GM19324 (cell line): ENCODE results near the gene UBA1.
A peak's percentile ranks its signal among the peaks of the same experiment; 100 is the strongest.

Experiments used
- ATAC-seq: cut with Tn5 transposase; IDR thresholded peaks from one replicate; pipeline ENCODE4 v1.9.1; 2021; ENCODE audit warnings: mild to moderate bottlenecking, moderate library complexity; ENCODE audit not compliant: unreplicated experiment, low FRiP score

The UBA1 gene

DNA sequence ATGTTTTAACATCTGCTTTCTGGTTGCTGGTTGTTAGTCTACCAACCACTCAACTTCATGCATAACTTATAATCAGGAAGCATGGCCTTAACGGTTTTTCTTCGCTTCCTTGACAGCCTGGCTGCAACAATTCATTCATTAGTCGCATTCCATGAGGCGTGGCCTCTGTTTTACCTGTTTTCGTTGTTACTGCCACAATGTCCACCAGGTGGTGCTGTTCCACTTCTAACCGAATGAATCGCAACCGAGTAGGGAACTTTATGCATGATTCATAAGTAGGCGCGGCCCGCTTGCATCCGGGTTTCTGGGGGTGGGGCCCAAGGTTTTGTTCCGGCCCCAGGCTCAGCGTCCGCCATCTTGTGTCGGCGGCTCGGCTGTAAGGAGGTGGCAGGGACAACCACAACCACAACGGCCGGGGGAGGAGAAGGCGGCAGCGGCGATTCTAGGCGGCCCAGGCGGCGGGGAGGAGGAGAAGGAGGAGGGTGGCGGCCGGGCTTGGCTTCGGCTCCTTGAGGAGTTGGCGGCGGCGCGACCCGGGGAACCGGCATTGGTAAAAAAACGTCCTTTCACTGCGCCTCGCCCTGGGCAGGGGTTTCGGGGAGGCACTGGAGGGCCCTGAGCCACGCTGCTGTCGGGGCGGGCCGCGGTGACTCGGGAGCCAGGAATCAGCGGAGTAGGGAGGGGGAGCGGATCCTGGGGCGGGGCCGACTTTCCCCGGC, at the start of gene UBA1:
UBA1 (plus strand) TSS at position 355 of the 719 bp plus-strand sequence. CDS start 4,974 bp downstream, outside the sequence.
- ATAC-seq = peak; percentile 81

DNA sequence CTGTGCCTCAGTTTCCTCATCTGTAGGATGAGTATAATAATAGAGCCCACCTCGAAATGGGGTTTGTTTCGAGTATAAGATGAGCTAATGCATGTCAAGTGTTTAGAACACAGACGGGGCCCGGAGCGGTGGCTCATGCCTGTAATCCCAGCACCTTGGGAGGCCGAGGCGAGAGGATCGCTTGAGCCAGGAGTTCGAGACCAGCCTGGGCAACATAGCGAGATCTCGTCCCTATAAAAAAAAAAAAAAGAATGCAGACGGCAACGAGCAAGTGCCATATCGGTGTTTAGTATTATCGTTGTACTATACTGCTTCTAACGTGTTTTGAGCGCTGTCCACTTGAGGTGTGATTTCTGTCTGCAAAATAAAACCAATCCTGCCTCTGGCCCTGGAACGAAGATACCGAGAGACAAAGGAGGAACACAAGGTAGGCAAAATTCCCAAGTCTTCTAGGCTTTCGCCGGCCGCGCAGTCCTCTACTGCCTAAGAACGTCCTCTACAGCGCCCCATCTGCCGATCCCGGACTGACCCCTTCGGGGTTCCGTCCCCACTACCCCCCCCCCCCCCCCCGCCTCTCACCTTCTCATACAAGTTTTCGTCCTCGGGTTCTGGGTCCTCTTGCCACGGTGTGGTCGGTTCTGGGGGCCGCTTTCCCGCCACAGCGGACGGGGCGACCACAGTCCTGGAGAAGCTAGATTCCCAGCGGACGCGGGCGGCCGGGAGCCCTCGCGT, 49.6 kb upstream of the UBA1 start:
- no peak for ATAC-seq

DNA sequence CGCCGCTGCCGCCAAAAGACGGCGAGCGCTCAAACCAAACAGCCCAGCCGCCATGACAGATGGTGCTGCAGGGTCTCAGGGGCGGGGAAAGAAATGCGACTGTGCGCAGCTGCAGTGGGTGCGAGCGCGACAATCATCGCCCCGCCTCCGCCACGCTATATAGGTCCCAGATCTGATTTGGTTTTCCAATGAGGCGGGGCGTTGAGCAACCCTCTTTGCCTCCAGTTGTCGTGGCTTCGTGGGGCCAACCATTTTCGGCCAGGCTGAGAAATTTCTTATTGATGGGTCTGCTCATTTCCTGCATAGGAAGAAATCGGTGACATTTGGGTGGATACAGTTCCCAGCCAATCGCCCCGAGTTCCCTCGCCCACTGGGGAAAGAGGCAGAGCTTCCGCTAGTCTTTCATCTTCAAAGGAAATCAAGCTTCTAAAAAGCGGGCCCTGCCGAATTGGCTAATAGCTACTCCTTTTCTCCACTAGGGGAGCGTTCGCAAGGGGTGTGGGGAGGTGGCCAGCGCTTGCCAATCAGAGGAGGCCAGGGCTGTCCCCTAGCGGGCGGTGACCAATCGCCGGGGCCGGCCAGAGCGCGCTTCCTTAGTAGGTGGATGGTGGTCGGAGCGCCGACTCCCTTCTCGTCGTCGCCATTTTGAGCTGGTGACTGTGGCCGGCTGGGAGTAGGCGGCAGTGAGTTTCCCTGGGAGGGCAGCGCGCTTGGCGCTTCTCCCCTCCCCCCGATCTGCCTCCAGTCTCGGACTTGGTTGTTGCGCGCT, 48.8 kb upstream of the UBA1 start, which contains the start of the genes NDUFB11 and RBM10:
NDUFB11 (minus strand) TSS at position 77 of the 769 bp plus-strand sequence; CDS start at position 54, 23 bp downstream.
RBM10 (plus strand) TSS at position 596 of the 769 bp plus-strand sequence. CDS start 2,261 bp downstream, outside the sequence.
- peak; percentile 86 for ATAC-seq

DNA sequence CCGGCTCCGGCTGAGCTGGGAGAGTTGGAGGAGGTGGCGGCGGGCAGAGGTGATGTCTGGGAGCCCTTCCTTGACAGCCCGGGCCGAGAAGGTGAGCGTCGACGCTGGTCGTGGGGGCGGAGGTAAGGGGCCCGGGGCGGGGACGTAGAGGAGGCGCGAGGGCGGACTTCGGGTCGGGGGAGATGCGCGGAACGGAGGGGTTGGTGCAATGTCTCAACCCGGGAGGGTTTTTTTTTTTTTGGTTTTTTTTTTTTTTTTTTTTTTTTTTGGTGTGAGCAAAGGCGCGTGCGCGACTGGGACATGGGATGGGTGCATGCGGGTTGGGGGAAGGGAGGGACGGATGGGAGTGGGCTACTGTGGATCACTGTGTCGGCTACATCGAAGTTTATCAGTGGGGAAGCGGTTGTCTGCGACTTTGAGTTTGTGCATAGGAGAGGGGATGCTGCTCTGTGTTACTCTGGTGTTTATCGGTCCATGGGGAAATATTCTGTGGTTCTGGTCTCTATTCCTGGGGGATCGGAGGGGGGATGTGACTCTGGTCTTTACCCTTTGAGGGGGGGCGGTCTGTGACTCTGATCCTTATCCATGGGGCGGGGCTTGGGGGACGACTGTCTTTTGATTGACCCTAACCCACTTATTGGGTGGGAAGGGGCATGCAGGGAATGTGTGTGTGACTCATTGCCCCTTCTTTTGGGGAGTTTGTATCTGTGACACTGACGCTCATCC, 48.1 kb upstream of the UBA1 start:
- peak; percentile 27 for ATAC-seq

DNA sequence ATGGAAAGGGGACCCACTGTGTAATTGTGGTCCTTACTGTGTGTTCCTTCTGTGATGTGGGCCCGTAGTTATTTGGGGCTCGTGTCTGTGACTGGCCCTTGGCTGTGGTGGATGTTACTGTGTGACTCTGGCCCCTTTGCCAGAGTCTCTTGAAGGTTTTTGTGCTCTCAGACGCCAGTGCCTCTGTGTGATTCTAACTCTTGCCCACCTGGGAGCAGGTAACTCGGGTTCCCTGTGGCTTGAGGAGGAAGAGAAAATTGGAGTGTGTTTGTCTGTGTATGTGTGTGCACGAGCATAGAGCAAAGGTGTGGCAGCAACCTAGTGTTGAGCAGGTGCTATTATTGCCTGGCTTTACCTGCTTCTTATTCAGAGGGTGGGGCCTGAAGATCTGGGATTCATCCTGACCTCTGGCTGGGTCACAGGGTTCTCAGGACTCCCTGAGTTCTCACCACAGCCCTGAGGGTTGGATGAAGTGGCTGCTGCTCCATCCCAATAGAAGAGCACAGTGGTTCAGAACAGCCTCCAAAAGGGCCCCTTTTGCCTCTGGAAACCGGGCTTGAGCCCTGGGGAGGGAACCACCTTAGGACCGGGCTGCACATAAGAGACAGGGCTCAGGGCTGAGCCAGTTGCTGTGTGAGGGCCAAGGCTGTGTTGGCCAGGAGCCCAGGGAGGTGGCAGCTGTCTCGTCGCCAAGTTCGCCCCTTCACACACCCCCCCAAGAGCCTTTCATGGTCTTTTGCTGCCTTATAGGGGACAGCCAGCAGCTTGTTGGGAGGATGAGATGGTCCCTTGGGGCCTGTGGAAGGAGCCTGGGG, 47.3 kb upstream of the UBA1 start:
- ATAC-seq = no peak

DNA sequence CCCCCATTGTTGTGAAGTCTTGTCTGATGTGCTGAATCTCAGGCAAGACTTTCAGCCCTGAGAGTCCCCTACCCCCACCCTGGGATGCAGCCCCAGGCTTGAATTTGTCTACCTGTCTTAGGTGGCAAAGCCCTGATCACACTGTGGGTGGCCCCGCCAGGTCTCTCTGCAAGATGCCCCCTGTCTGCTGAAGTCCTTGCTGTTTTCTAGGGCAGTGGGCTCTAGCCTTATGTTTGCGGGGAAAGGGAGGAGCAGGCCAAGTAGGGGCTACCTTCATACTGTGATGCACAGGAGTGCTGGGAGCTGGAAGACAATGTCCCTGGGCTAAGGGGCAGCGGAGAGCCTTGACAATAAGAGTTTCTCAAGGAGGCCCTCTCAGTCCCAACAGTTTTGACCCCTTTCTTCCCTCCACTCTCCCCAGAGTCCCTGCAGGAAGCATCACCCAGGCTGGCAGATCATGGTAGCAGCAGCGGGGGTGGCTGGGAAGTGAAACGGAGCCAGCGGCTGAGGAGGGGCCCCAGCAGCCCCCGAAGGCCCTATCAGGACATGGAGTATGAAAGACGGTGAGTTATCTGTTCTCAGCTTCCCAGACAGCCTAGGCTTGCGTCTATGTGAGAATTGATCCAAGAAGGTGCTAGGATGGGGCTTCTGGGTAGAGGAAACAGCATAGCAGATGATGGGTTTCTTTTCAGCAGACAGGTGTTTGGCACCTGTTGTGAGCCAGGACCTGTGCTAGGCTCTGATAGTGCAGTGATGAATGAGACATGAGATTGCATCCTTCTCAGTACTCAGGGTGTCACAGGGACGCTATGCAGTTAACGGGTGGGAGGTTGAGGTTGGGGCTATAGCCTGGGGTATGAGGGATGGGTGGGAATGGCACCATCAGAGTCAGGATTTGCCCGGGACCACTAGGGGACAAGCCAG, 46.4 kb upstream of the UBA1 start:
- no peak for ATAC-seq

DNA sequence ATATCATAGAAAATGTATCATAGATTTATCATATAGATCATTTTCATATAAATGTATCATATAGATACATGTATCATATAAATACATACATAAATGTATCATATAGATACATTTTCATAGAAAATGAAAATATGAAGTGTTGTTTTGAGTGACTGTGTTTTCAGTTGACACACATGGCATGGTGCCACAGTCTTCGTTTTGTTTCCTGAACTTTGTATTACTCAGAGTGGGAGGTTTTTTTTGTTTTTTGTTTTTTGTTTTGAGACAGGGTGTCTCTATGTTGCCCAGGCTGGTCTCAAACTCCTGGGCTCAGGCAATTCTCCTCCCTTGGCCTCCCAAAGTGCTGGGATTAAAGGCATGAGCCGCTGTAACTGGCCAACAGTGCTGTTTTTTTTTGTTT, 44.7 kb upstream of the UBA1 start:
- no peak for ATAC-seq

DNA sequence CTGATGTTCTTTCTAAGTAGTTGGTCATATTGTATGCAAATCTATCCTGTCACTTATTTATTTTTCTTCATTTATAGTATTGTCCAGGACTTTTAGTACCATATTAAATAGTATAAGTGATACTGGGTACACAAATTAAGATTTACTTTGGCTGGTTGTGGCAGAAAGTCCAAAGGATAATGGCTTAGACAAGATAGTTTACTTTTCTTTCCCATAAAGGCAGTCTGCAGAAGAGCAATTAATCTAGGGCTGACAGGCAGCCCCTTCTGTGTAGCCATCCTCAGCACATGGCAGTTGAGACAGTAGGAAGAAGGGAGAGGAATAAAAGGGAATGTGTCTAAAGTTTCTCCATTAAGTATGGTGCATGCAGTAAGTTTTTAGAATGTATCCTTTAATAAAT, 42.2 kb upstream of the UBA1 start:
- no peak for ATAC-seq

DNA sequence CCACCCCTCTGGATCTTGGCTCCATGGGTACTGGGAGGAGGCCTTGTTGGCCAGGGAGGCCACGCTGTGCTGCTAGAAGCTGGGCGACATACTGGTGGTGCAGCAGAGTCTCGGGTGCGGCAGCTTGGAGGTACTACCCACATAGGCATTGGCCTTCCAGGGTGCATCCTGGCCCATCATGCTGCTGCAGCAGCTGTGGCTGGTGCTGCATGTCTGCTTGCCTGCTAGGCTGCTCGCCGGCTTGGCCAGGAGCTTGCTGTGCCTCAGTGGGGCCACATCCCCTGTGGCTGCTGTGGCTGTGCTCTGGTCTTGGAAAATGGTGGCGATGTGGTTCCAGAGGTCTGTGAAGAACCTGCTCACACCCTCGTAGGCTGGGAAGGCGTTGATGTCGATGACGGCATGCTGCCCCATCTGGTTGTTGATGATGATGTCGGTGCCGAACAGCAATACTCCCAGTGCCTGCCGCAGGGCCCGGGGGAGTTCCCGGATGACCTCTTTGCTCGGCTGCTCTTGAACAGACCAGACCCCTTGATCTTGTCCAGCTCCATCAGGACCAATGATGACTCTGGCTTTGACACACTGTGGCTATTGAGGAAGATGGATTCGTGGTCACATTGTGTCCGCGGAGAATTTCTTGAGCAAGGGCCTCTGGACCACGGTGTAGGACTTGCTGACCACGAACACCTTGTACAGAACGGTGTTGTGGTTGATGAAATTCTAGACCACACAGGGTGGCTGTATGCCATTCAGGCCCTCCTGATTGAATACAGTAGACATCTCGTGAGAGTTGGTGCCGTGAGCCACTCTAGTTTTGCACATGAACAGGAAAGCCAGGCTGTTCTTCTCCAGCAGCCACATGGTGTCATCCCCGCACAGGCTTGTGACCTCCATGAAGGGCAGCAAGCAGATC, 36.8 kb upstream of the UBA1 start:
- no peak for ATAC-seq

DNA sequence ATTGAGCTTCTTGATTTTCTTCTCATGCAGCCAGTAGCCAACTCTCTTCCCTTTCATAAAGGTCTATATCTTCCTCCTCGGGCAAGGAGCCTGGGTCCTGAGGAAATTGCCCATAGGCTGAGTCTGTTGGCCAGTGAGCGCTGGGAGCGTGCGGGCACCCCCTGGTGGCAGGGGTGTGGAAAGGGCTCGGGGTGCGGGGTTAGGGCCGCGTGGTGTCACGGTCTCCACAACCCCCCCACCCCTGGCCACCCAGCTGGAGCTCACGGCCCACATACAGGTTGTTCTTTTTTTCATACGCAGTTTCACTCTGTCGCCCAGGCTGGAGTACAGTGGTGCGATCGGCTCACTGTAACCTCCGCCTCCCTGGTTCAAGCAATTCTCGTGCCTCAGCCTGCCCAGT, 35.5 kb upstream of the UBA1 start:
- ATAC-seq = no peak

DNA sequence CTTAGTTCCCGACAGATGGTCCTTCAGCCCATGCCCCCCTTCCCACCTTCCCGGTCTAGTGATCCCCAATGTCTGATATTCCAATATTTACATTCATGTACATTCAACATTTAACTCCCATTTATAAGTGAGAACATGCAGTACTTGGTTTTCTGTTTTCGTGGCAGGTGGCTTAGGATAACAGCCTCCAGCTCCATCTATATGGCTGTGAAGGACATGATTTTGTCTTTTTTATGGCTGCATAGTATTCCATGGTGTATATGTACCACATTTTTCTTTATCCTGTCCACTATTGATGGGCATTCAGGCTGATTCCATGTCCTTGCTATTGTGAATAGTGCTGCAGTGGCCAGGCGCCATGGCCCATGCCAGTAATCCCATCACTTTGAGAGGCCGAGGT, 34.8 kb upstream of the UBA1 start:
- ATAC-seq = no peak

DNA sequence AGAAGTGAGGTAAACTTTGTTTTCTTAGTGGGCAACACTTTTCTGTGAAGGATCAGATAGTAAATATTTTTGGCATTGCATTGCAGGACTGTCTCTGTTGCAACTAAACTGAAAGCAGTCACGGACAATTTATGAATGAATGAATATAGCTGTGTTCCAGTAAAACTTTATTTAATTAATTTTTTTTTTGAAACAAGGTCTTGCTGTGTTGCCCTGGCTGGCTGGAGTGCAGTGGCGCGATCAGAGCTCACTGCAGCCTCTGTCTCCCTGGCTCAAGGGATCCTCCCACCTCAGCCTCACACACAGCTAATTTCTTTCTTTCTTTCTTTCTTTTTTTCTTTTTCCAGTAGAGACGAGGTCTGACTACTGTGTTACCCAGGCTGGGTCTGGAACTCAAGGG, 32.8 kb upstream of the UBA1 start:
- no peak for ATAC-seq

DNA sequence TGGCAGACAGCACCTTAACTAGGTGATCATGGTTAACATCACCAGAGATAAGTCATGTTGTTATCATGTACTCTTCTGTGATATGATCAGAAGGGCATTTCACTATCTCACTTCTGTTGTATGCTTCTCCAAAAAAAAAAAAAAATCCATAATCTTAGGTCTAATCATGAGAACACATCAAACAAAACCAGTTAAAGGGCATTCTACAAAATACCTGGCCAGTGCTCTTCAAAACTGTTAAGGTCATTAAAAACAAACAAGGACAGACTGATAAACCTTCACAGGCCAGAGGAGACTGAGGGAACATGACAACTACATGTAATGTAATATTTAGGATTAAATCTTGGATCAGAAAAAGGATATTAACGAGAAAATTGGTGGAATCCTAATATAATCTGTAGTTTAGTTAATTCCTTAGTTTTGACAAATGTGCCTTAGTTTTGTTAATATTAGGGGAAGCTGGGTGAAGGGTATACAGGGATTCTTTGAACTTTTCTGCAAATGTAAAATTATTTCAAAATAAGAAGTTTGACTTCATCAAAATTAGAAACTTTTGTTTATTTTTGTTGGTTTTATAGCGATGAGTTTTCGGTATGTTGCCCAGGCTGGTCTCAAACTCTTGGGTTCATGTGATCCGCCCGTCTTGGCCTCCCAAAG, 30.6 kb upstream of the UBA1 start:
- no peak for ATAC-seq

DNA sequence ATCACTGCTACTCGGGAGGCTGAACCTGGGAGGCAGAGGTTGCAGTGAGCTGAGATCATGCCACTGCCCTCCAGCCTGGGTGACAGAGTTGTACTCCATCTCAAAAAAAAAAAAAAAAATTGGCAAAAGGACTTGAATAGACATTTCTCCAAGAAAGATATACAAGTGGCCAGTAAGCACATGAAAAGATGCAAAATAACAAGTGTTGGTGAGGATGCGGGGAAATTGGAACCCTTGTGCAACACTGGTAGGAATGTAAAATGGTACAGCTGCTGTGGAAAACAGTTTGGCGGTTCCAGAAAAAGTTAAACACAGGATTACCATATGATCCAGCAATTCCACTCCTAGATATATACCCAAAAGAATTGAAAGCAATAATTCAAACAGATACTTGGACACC, 29.2 kb upstream of the UBA1 start:
- ATAC-seq = no peak

DNA sequence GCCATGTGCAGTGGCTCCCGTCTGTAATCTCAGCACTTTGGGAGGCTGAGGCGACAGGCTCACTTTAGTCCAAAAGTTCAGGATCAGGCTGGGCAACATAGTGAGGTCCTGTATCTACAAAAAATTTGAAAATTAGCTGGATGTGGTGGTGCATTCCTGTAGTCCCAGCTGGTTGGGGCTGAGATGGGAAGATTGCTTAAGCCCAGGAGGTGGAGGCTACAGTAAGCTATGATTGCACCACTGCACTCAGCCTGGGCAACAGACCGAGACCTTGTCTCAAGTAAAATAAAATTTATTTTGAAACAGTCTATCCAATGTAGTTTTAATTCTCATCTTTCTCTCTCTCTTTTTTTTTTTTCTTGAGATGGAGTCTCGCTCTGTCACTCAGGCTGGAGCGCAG, 27.5 kb upstream of the UBA1 start:
- no peak for ATAC-seq

DNA sequence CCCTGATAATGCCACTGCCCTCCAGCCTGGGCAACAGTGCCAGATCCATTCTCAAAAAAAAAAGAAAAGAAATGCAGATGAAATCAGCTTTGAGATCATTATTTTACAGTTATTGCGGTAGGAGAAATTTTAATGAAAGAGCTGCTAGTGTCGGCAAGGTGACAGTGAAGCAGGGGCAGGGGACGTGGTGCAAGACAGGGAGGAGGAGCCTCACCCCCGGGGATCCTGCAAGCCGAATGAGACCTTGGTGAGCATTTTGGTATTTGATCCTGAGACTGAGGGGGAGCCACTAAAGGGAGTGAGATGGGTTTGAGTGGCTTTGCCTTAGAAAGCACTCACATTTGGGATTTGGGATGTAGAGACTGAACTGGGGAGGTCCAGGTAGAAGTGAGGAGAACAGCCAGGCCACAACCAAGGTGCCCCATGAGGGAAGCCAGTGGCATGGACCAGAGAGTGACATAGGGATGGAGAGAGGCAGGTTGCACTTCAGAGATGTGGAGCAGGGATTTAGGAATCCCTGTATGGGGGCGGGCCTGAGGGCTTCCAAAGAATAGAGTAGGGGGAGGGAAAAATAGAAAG, 25.0 kb upstream of the UBA1 start:
- no peak for ATAC-seq

DNA sequence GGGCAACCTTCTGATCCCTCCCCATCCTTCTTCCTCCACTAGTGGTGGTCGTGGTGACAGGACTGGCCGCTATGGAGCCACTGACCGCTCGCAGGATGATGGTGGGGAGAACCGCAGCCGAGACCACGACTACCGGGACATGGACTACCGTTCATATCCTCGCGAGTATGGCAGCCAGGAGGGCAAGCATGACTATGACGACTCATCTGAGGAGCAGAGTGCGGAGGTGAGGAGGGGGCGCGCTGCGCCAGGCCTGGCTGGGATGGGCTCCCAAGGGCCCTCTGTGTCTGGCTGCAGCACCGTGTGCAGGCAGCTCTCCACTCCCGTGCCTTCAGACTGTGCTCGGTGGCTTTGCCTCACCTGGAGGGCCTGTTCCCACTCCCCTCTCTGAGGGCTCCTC, 24.4 kb upstream of the UBA1 start:
- no peak for ATAC-seq
